ENCODE data around the gene RPL28.
A peak's percentile ranks its signal among the peaks of the same experiment; 100 is the strongest.

Gene RPL28

DNA sequence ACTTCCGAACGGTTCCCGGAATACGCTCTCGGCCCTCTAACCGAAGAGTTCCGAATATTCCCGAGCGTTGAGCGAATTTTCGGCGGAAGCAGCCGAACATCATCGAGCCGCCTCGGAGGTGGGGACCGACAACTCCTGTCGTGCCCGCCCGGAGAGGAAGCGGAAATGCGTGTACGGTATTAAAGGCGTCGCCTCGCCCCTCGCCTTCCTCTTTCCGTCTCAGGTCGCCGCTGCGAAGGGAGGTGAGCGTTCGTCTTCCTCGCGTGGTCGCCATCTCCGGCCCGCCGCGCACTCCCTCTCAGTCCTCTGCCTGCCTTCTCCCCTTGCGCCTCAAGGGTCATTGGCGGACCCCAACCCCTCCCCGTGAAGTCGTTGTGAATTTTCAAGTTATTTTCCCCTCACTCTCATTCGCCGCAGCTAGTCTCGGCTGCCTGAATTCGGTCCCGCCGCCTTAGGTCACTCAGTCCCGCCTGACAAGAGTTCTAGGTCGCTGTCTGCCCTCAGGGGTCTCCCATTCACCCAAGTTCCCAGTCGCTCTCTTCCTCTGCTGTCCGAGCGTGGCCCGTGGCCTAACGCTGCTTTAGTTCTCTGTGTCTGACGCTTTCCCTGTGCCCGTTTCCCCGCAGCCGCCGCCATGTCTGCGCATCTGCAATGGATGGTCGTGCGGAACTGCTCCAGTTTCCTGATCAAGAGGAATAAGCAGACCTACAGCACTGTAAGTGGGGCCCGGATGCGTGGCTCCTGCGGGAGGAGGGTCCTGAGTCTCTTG lies at the start of gene RPL28:
Gene RPL28, plus strand, starts transcription at position 209 of the 769 bp plus-strand sequence. Its CDS starts 426 bp downstream, at position 635.
- DNase-seq = peak; percentile 98

DNA sequence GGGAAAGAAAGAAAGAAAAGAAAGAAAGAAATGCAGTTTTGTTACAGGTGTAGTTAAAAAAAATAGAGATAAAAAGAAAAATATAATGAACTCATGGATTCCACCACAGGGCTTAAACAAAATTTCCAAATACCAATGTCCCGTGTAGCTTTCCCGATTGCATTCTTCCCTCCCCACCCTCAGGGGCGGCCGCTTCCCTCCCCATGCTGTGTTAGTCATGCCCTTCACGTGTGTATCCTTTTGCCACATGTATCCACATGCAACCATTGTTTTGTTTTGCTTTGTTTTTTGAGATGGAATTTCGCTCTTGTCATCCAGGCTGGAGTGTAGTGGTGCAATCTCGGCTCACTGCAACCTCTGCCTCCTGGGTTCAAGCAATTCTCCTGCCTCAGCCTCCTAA lies 49.6 kb upstream of the RPL28 start:
- no peak for DNase-seq

DNA sequence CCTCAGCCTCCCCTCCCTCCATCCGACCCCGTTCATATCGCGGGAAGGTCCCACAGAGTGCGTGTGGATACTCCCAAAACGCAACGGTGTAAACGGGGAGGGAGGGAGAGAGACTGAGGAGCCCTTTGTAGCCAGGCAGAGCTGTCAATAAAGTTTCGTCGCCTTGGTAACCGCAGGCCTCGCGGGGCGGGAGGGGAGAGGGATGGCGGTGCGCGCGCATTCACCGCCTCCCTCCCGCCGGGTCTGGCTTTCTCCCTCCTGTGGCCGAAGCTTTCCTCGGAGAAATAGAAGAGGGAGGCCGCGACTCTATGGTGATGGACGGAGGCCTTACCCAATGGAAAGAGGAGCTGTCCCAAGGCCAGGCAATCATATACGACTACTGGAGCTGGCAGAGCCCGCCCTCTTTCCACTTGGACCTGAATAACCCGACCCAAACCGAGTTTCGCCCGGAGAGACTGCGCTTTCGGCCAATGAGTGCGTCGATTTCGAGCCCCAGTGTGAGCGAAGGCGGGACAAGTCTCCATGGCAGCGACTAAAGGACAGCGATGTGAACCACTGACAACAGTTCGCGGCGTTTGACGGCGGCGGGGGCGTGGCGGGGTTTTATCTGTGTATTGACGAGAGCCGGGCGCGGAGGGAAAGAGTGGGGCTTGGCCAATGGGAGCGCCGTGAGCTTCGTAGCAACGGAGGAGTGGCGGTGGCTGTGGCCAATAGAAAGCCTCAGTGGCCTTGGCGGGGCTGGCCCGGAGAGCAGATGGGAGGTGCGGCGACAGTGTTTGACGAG lies 46.4 kb upstream of the RPL28 start, which contains the start of gene KMT5C:
Gene KMT5C, plus strand, starts transcription at position 772 of the 784 bp plus-strand sequence. CDS start 2,061 bp downstream, outside the sequence.
- peak; percentile 100 for DNase-seq

DNA sequence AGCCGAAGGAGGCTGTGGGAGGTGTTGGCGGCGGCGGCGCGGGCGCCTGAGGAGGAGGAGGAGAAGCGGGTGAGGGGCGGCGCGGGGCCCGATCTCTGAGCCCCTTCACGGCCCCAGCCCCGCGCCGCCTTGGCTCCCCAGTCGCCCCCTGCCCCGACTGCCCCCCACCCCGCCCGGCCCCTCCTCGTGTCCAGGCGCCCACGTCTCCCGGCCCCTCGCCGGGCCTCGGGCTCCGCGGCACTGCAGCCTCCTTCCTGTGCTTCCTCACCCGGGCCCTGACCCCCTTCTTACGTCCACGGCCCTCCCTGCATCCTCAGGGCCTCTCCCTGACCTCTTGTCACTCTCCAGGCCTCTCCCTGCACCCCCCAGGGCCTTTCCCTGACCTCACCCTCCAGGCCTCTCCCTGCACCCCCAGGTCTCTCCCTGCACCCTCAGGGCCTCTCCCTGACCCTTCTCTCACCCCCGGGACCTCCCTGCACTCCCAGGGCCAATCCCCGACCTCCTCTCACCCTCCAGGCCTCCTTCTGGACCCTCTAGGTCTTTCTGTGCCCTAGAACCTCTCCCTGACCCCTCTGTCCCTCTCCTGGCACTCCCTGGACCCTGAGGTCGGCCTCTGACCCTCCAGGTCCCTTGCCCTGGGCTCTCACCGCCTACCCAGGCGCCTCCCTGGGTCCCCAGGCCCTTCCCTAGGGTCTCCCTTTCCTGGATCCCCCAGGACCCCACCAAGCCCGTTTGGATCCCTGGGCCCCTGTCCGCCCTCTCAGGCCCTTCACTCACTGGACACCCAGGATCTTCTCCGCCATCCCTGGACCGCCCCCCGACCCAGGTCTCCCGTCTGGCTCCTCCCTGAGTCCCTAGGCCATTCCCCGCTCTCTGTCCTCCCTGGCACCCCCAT lies 45.6 kb upstream of the RPL28 start:
- DNase-seq = peak; percentile 14

DNA sequence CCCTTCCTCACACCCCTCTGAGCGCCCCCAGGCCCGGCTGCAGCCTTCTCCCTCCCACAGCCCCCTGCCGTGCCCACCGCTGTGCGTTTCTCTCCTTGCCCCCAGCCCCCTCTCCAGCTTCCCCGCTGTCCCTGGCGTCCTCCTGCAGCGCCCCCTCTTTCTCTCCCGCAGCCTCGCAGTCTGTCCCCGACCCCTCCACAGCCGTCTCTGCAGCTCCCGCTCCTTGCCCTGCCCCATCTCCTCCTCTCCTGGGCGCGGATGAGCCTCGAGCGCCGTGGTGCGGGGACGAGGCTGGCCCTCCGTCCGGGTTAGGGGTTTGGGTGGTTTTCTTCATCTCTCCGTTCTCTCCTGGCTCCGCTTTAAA lies 45.0 kb upstream of the RPL28 start:
- DNase-seq = no peak

DNA sequence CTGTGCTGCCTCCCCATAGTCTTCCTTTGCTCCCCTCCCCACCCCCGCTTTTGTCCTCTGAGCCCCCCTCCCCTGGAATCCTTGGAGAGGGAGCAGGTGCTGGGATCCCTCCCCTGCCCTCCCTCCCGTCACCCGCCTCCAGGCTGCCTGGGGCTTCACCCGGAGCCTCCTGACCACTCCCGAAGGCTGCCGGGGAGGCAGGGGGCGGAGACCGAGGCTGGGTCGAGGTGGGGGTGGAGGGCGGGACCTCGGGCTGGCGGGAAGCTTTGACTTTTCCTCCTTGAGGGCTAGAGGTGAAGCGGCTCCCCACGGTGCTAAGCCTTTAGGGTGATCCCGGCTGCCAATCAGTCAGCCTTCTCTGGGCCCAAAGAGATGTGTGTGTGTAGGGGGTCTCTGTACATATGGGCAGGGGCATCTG lies 44.6 kb upstream of the RPL28 start:
- DNase-seq = peak; percentile 80

DNA sequence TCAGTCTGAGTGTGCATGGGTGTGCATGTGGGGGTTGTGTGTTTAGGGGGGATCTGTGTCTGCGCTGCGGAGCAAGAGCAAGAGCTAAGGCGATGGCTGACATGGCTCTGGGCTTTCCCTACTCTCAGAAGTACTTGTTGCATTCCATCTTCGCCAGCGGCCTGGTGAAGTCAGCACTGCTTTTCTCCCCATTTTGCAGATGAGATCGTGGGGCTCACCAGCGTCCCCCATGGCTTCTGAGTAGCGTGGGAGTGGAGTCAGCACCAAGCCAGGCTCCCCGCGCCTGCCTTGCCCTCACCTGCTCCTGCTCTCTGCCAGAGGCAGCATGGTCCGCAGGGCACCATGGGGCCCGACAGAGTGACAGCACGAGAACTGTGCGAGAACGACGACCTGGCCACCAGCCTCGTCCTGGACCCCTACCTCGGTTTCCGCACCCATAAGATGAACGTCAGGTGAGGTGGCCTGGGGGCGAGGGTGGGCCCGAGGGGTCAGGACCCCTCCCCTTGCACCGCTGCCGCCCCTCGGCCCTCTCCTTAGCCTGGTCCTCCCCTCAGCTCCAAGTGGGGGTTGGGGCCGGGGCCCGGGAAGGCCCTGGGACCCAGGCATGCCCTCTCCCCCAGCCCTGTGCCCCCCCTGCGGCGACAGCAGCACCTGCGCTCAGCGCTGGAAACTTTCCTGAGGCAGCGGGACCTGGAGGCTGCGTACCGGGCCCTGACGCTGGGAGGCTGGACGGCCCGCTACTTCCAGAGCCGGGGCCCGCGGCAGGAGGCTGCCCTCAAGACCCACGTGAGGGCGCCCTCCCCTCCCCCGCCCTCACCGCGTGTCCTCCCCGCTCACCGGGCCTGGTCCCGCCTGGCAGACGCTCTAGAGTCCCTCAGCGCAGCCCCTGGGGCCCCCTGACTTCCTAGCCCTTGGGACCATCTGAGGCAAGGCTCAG lies 43.9 kb upstream of the RPL28 start:
- DNase-seq = no peak

DNA sequence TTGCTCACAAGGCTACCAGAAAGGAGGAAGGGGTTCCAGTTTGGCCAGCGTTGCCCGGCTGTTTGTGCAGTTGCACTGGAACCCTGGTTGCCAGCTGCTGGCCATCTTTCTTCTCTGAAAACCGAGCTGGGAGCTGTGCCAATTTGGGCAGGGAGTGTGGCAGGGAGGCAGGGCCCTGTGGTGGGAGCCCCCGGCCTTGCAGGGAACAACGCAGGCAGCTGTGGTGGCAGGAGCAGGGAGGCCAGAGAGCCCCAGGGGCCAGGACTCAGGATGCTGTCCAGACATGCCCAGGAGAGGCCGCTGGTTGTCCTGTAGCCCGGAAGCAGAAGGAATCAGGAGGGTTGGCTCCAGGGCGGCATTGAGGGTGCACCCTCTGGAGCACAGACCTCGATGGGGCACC lies 41.3 kb upstream of the RPL28 start:
- no peak for DNase-seq

DNA sequence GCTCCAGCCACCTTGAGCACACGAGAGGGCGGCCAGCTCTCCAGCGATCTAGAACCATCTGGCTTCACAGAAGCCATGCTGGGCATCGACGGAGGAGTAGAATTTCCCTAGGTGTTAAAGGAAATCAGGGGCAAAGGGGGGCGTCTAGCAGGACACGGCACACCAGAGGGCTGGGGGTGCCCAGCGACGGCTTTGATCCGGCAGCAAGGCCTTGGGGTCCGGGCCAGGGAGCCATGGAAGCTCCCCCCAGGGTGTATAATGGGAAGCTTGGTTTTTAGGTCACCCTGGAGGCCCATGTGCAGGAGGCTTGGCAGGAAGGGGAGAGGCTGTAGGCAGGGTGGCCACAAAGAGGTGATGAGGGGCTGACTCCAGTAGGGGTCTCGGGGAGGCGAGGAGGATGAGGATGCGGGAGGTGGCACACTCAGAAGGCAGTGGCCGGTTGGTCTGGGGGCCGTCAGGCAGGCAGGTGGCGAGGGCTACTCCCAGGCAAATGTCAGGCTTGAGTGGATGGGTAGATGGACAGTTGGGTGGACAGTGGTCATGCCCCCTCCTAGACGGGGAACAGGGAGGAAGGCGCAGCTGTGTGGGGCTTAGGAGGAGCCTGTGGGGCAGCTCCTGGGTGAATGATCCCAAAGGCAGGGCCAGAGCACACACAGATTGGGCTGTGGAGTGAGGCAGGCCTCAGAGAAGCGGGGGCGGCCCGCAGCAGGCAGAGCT lies 40.5 kb upstream of the RPL28 start:
- no peak for DNase-seq

DNA sequence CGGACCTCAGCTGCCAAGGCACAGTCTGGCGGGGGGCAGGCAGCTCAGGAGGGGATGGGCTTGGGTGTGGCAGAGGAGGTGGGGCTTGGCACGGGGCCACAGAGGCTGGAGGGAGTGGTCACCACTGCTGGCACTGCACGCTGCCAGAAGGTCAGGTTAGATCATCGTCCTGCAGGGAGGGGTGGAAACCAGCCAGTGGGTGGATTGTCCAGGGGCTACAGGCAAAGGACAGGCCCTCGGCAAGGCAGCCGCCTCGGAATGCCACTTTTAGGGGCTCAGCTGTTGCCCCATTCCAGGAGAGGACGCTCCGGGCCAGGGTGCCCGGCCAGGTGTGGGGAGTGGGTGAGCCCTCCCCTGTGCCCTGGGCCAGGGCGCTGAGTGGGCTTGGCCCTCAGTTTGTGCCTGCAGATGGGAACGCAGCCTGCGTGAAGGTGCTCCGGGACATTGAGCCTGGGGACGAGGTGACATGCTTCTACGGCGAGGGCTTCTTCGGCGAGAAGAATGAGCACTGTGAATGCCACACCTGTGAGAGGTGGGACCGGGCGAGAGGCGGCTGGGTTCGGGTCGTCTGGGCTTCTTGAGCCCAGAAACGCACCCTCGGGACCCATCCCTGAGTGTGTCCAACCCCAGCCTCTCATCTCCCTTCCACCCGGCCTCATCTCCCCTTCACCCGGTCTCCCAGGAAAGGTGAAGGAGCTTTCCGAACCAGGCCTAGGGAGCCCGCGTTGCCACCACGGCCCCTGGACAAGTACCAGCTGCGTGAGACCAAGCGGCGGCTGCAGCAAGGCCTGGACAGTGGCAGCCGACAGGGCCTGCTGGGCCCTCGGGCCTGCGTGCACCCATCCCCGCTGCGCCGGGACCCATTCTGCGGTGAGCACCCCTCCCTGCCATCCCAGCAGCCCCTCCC lies 39.7 kb upstream of the RPL28 start:
- peak; percentile 82 for DNase-seq

DNA sequence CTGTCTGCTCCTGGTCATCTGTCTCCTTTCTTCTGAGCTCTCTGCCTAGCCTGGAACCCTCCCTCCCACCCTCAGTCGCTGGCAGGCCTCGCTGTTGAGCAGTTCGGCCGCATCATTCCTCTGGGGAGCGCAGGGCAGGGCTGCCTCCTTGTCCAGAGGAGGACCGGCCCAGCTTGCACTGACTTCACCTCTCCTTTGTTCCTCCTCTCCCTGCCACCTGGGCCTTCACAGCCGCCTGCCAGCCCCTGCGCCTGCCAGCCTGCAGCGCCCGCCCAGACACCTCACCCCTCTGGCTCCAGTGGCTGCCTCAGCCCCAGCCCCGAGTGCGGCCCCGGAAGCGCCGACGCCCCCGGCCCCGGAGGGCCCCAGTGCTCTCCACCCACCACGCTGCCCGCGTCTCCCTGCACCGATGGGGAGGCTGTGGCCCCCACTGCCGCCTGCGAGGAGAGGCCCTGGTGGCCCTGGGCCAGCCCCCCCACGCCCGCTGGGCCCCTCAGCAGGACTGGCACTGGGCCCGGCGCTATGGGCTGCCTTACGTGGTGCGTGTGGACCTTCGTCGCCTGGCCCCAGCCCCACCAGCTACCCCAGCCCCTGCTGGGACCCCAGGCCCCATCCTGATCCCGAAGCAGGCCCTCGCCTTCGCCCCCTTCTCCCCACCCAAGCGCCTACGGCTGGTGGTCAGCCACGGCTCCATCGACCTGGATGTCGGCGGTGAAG lies 38.8 kb upstream of the RPL28 start:
- no peak for DNase-seq

DNA sequence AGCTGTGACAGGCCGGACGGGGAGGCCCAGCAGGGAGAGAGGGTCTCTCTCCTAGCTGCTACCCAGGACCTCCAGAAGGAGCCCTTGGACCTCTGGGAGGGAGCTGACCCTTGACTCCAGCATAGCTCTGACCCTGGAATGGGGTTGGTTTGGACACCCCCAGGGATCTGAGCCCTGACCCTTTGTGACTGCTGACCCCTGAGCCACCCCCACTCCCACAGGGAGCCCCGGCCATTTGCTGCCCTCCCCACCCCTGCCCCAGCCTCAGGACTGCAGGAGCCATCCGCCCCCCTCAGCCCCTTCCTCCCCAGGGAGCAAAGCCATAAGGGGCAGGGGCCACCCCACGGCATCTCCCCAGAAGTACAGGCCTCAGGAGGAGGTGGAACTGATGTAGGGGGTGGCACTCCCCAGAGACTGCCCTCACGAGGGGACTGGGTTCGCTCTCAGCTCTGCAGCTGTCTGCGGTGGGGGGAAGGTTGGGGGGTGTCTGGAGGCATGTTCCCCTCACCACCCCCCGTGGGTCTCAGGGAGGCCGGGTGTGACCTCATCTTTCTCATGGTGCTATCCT lies 38.2 kb upstream of the RPL28 start:
- DNase-seq = no peak

DNA sequence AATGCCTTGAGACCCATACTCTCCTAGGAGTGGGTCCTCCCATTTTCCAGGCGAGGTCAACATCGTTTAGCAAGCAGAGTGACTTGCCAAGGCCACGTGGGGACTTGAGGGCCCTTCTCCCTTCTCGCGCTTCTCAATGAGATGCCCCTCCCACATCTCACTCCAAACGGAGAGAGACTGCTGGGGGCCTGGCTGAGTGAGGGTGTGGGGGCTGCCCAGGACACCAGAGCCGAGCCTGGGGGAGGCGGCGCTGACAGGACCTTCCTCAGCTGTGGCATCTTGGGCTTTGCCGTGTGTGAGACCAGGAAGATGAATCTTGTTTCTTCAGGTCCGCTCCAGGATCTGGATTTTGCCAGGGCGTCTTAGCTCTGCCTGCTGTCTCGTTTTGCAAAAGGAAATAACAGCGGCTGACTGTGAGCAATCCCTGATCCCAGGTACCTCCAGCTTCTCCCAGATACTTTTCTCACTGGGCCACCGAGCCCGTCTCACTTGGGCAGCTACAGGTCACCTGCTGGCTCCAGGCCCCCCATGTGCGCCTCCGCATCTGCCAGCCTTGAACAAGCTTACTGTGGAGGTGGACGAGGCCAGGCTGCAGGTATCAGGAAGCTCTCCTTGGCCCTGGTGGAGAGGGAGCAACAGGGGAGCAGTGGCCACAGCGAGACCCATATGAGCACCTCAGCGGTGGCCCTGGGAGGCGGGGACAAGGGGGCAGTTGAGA lies 37.3 kb upstream of the RPL28 start:
- DNase-seq = no peak

DNA sequence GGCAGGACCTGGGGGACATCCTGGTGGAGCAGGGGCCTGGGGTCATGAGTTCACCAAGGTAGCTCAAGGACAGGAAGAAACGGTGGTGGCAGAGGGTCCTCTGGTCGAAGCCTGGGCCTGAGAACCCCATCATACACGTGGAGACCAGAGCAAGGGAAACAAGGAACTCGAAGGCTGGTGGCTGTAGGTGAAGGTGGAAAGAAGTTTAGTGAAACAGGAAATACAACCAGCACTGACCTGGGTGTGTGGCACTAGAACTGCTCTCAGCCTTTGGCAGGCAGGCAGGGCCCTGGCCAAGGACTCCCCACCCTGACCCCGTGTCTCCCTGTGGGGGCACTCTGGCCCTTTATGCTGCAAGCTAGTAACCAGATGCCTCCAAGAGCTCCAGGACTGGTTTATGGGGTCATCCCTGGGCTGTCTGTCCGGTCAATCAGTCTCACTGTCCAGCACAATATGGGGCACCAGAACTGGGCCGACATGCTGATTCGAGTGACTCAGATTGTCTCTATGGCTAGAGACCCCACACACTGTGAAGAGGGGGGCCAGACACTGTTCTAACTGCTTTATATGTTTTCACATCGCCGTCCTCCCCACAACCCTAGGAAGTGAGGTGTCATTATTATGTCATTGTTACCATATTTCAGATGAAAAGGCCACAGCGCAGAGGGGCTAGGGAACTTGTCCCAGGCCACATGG lies 35.0 kb upstream of the RPL28 start:
- no peak for DNase-seq

DNA sequence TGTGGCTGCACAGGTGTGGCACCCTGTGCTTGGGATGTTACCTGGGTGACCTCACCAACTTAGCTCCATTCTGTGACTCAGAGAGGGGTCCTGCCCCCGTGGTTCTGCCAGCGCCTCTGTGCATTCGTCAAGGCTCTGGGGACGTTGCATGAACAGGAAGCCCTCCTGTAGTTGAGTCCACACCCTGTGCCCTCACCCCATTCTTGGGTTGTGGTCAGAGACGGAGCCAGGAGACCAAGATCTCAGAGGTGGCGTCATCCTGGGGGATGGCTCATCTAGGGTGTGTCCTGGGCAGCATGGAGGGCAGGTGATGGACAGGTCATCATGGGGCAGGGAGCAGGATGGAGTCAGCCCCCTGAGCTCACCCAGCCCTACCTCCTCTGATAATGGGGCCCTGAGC lies 33.7 kb upstream of the RPL28 start:
- peak; percentile 45 for DNase-seq

DNA sequence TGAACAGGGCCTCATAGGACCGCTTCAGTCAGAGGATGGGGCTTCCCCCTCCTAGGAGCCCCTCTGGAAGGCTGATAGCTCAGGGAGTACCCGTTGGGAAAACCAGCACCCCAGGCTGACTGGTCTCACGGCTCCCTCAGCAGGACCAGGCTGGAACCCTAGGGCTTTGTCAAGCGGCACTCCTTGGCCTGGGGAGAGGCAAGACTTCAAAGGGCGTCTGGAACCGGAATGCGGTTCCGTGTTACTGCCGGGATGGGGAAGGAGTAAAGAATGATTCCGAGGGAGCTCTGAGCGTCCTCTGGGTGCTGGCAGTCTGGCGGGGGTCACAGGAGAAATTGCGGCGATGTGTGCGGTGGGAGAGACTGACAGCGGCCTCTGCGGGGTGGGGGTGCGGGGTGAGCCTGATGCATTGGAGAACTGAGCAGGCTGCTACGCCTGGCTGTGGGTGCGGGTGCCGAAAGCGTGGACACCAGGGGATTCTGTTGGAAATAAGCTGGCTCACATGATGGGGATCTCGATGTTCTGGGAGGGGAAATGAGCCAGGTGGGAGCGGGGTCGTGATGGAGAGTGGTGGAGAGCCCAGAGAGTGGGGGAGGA lies 33.1 kb upstream of the RPL28 start:
- DNase-seq = no peak

DNA sequence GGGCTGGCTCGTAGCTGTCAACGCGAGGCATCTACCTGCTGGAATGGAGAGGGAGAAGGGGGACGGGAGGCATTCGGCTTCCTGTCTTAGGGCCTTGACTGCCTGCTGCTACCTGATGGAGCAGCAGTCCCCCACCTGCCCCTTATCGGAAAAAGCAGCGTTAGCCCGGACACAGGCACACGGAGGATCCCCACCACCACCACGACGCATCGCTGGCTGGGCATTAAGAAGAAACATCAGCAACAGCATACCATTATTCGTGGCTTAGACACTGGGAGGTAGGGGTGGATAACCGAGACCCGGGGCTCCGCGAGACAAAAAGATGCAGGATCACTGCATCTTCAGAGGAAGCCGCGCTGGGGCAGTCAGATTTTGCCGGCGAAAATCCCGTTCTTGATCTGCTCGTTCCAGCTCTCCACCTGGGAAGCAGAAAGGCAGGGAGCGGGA lies 32.4 kb upstream of the RPL28 start:
- DNase-seq = no peak
